Breast epithelium (tissue), 3 donors: ENCODE measurements around the gene COL16A1.

Experiments
- POLR2A ChIP-seq: fragments of 450-650 bp; IDR thresholded peaks from one replicate; pipeline ENCODE4 v1.6.1; 2016; ENCODE audit warnings: antibody characterized with exemption, mild to moderate bottlenecking, moderate library complexity
- POLR2AphosphoS5 ChIP-seq, 3 donors: sonication (generic); formaldehyde crosslinking; IDR thresholded peaks; one replicate each; pipeline ENCODE4 v1.6.1; 2017; ENCODE audit warnings: antibody characterized with exemption in 3 of 3
- TF ChIP-seq, protein P1 (sequence below), 3 donors: fragments of 450-650 bp; IDR thresholded peaks; one replicate each; pipeline ENCODE4 v1.5.1; 2016 to 2017; ENCODE audit warnings: antibody characterized with exemption in 3 of 3, mild to moderate bottlenecking in 3 of 3, moderate library complexity in 3 of 3

DNA sequence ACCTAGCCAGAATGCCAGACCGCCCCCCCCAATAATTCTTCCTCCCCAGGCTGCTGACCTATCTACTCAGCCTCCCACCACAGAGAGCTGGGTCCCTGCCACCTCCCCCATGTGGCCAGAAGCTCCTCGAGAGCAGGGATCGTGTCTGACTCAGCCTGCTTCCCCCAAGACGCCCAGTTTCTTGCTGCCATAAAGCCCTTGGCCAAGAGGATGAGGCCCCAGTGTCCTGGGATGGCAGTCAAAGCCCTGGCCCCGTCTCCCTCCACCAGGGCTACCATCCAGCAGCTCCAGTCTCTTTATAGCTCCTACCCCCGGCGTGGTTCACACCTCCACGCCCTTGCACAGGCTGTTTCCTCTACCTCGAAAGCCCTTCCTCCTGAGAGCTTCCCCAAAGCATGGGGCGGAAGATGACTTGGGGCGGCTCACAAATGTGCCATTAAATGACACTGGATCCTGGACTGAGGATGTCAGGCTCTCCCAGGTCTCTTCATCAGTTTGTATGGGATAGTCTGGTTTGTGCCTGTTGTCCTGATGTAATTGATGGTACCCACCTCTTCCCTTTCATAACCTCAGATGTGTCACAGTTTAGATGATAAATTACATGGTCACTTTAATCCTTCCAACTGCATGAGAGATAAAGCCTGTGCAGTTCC is 47.2 kb upstream of the COL16A1 start:
- TF ChIP-seq, protein P1, sequence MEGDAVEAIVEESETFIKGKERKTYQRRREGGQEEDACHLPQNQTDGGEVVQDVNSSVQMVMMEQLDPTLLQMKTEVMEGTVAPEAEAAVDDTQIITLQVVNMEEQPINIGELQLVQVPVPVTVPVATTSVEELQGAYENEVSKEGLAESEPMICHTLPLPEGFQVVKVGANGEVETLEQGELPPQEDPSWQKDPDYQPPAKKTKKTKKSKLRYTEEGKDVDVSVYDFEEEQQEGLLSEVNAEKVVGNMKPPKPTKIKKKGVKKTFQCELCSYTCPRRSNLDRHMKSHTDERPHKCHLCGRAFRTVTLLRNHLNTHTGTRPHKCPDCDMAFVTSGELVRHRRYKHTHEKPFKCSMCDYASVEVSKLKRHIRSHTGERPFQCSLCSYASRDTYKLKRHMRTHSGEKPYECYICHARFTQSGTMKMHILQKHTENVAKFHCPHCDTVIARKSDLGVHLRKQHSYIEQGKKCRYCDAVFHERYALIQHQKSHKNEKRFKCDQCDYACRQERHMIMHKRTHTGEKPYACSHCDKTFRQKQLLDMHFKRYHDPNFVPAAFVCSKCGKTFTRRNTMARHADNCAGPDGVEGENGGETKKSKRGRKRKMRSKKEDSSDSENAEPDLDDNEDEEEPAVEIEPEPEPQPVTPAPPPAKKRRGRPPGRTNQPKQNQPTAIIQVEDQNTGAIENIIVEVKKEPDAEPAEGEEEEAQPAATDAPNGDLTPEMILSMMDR (IDR thresholded peaks at IDR 0.05), result no peak
- TF ChIP-seq POLR2A, result no peak
- no peak for TF ChIP-seq POLR2AphosphoS5 (IDR thresholded peaks at IDR 0.05)
